Measurements from ENCODE around the gene OR5J2.
"Not testable (repeated sequence)": the region's sequence is repeated elsewhere in the genome, so short reads cannot be mapped to it uniquely, and the experiment has no call there.

Gene OR5J2

DNA sequence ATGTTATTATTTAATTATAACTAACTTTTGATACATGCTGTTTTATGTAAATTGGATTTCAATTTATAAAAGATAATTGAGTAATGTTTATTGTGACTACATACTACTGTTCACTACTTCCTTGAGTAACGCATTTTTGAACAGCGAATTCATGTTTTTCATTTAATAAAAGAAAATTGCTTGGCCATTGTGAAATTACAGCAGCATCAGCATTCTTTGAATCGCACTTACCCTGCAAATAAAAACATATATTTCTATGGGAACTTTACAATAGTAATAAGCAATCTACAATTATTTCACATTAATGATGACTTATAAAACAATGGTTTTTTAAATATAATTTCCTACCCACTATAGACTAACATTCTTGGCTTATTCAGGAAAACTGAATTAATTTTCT is 20.3 kb downstream of the OR5J2 start:
- Histone ChIP-seq H3K27me3 (replicated peaks; ENCODE audit: control insufficient read depth, insufficient read depth, low read length, poor library complexity, severe bottlenecking) (no peaks in the 10 kb centered on the region), H3K27ac (ENCODE audit: insufficient read depth, low read length, poor library complexity, severe bottlenecking) (no peak overlapping the region), H3K36me3 (ENCODE audit: control insufficient read depth, insufficient read depth, low read length) (no peaks in the 10 kb centered on the region), H3K9me3 (ENCODE audit: control insufficient read depth, low read length) (no peaks in the 10 kb centered on the region), H3K4me1 (ENCODE audit: control insufficient read depth, insufficient read depth, low read length, poor library complexity, severe bottlenecking) (no peaks in the 10 kb centered on the region), H3K4me3 (ENCODE audit: insufficient read depth, low read depth, low read length, poor library complexity, severe bottlenecking) (no peak overlapping the region)
- DNase-seq = no peak

DNA sequence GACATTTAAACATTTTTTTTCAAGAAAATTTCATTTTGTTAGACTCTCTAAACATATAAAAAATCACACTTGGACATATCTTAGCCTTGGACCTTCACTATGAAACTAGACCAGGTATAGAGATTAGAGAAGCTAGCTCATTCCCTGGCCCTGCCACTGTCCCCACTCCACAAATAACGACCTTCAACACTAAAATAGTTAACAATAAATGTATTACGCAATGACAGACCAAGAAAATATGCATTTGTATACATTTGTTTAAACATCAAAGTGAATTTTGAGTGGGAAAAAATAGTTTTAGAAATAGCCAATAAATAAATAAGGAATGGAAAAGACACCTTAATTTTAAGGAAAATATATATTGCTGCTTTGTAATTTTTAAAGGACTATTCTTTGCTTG is 20.9 kb downstream of the OR5J2 start:
- Histone ChIP-seq H3K27ac (ENCODE audit: insufficient read depth, low read length, poor library complexity, severe bottlenecking) (no peak overlapping the region), H3K4me1 (ENCODE audit: control insufficient read depth, insufficient read depth, low read length, poor library complexity, severe bottlenecking) (no peaks in the 10 kb centered on the region), H3K36me3 (ENCODE audit: control insufficient read depth, insufficient read depth, low read length) (no peaks in the 10 kb centered on the region), H3K9me3 (ENCODE audit: control insufficient read depth, low read length) (no peaks in the 10 kb centered on the region), H3K4me3 (ENCODE audit: insufficient read depth, low read depth, low read length, poor library complexity, severe bottlenecking) (no peak overlapping the region), H3K27me3 (replicated peaks; ENCODE audit: control insufficient read depth, insufficient read depth, low read length, poor library complexity, severe bottlenecking) (no peaks in the 10 kb centered on the region)
- no peak for DNase-seq

DNA sequence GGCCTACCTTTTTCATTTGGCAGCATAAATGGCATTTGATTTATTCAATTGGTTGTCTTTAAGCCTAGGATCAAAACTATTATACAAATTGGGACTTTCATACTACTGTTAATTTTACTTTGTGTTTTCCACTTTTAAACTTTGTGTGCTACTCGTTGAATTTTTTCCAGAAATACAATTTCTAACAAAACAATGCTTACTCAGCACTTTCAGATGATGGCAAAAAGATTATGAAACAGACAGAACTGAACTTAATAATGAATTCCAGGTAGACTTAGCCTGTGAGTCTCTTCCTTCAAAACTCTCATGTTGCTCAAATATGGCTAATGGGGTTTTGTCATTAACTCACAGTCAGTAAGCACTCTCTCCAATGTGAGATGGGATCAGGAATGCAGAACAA is 31.4 kb downstream of the OR5J2 start:
- no peaks in the 10 kb centered on the region for H3K9me3 ChIP-seq (ENCODE audit: control insufficient read depth, low read length)
- H3K36me3 ChIP-seq (ENCODE audit: control insufficient read depth, insufficient read depth, low read length) = no peaks in the 10 kb centered on the region
- H3K27me3 ChIP-seq (replicated peaks; ENCODE audit: control insufficient read depth, insufficient read depth, low read length, poor library complexity, severe bottlenecking) = no peaks in the 10 kb centered on the region
- no peaks in the 10 kb centered on the region for H3K4me1 ChIP-seq (ENCODE audit: control insufficient read depth, insufficient read depth, low read length, poor library complexity, severe bottlenecking)
- DNase-seq = no peak
- no peak overlapping the region for H3K27ac ChIP-seq (ENCODE audit: insufficient read depth, low read length, poor library complexity, severe bottlenecking)
- no peak overlapping the region for H3K4me3 ChIP-seq (ENCODE audit: insufficient read depth, low read depth, low read length, poor library complexity, severe bottlenecking)

DNA sequence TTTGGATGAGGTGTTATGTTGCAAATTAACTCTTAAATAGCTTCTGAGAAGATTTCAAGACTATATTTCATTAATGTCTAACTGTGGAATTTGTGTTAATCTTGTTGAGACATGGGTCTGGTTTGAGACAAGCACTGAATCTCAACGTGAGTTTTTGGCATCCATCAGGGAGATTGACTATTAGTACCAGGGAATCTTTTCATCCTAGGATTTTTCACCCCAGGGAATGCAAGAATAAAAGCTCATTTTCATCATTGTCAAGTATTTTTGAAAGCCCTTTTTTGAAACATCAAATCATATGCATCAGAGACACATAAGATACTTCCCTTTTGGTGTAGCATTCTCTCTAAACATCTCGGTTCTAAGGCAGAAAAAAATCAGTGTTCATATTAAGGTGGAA is 38.1 kb downstream of the OR5J2 start:
- H3K4me1 ChIP-seq (ENCODE audit: control insufficient read depth, insufficient read depth, low read length, poor library complexity, severe bottlenecking) = no peaks in the 10 kb centered on the region
- no peak overlapping the region for H3K27ac ChIP-seq (ENCODE audit: insufficient read depth, low read length, poor library complexity, severe bottlenecking)
- H3K4me3 ChIP-seq (ENCODE audit: insufficient read depth, low read depth, low read length, poor library complexity, severe bottlenecking) = no peak overlapping the region
- H3K27me3 ChIP-seq (replicated peaks; ENCODE audit: control insufficient read depth, insufficient read depth, low read length, poor library complexity, severe bottlenecking) = no peaks in the 10 kb centered on the region
- no peaks in the 10 kb centered on the region for H3K36me3 ChIP-seq (ENCODE audit: control insufficient read depth, insufficient read depth, low read length)
- peaks cover 7% of the 10 kb centered on the region for H3K9me3 ChIP-seq (ENCODE audit: control insufficient read depth, low read length)
- no peak for DNase-seq

DNA sequence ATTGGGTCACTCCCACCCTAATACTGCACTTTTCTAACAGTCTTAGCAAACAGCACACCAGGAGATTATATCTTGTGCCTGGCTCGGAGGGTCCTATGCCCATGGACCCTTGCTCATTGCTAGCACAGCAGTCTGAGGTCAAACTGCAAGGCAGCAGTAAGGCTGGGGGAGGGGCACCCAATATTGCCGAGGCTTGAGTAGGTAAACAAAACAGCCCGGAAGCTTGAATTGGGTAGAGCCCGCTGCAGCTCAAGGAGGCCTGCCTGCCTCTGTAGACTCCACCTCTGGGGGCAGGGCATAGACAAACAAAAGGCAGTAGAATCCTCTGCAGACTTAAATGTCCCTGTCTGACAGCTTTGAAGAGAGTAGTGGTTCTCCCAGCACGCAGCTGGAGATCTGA is 43.3 kb downstream of the OR5J2 start:
- not testable (repeated sequence) for DNase-seq; H3K27me3 ChIP-seq (replicated peaks; ENCODE audit: control insufficient read depth, insufficient read depth, low read length, poor library complexity, severe bottlenecking); H3K4me1 ChIP-seq (ENCODE audit: control insufficient read depth, insufficient read depth, low read length, poor library complexity, severe bottlenecking); H3K27ac ChIP-seq (ENCODE audit: insufficient read depth, low read length, poor library complexity, severe bottlenecking); H3K4me3 ChIP-seq (ENCODE audit: insufficient read depth, low read depth, low read length, poor library complexity, severe bottlenecking); H3K36me3 ChIP-seq (ENCODE audit: control insufficient read depth, insufficient read depth, low read length); H3K9me3 ChIP-seq (ENCODE audit: control insufficient read depth, low read length)

Measured in effector memory CD4-positive, alpha-beta T cell (primary cell).